Heart right ventricle (tissue), 16 donors: ENCODE measurements around the gene GBP3. TPM values are rescaled to one million over a fixed set of nuclear protein-coding genes. Genes with fewer than 3 reads are reported as not detected.
"Not testable (repeated sequence)": the region's sequence is repeated elsewhere in the genome, so short reads cannot be mapped to it uniquely, and the experiment has no call there.

ENCODE experiments used
- ATAC-seq, 8 donors: fragments of 200-7000 bp; cut with Tn5 transposase; one replicate each; pipeline ENCODE4 v1.9.1; 2020; ENCODE audit warnings: mild to moderate bottlenecking in 8 of 8, moderate library complexity in 8 of 8, moderate number of reproducible peaks in 1 of 8
- DNase-seq, 2 donors: peaks; one replicate each; pipeline ENCODE4 v3.0.0-alpha.2; 2020
- H3K27ac ChIP-seq, 10 donors: fragments of 200-600 bp; sonication (generic) in 2 of 10; one replicate each; pipeline versions ENCODE4 v1.5.0 to v1.8.0; 2020 to 2022; ENCODE audit warnings: mild to moderate bottlenecking in 3 of 10
- H3K27me3 ChIP-seq, 7 donors: fragments of 200-600 bp; one replicate each; pipeline ENCODE4 v1.8.0; 2021 to 2022; ENCODE audit warnings: mild to moderate bottlenecking in 2 of 7
- H3K36me3 ChIP-seq, 9 donors: fragments of 200-600 bp; sonication (generic) in 1 of 9; one replicate each; pipeline versions ENCODE4 v1.5.0 to v1.8.0; 2020 to 2022; ENCODE audit warnings: mild to moderate bottlenecking in 2 of 9
- H3K4me1 ChIP-seq, 9 donors: fragments of 200-600 bp; sonication (generic) in 1 of 9; one replicate each; pipeline versions ENCODE4 v1.5.0 to v1.8.0; 2020 to 2022; ENCODE audit warnings: mild to moderate bottlenecking in 4 of 9
- H3K4me3 ChIP-seq, 10 donors: fragments of 200-600 bp; sonication (generic) in 2 of 10; one replicate each; pipeline versions ENCODE4 v1.5.0 to v1.8.0; 2020 to 2022; ENCODE audit warnings: mild to moderate bottlenecking in 7 of 10, moderate library complexity in 2 of 10
- H3K9me3 ChIP-seq, 11 donors: fragments of 200-600 bp in 10 of 11; sonication (generic) in 2 of 11; one replicate each; pipeline versions ENCODE4 v1.5.0 to v1.8.0; 2013 to 2022; ENCODE audit warnings: mild to moderate bottlenecking in 2 of 11, control low read depth in 1 of 11, moderate library complexity in 1 of 11
- CTCF ChIP-seq, 9 donors: fragments of 200-600 bp; sonication (generic) in 2 of 9; IDR thresholded peaks; one replicate each; pipeline versions ENCODE4 v1.5.0 to v1.8.0; 2021 to 2022; ENCODE audit warnings: antibody characterized with exemption in 9 of 9, mild to moderate bottlenecking in 5 of 9, moderate library complexity in 1 of 9
- WGBS, 2 donors: extraction: QIAGEN DNeasy Blood & Tissue Kit; methylation state at CpG; one replicate each; pipeline ENCODE4 v1.1.7; 2013; ENCODE audit warnings: inconsistent platforms in 1 of 2; 5-methylcytosine and 5-hydroxymethylcytosine counted together
- intact Hi-C, 10 donors: fragments of 100-400 bp; cut with DNase I; formaldehyde crosslinking; loops; one replicate each; pipeline versions ENCODE4 v1.11.1 to v1.14.2; 2022
- polyA plus RNA-seq, 2 donors: library from polyadenylated mRNA; stranded (reverse); fragments of 200-250 nt; gene quantifications; one replicate each; pipeline ENCODE4 v1.2.3, GENCODE V29; 2013
- total RNA-seq, 10 donors: library from RNA; stranded (reverse); fragmentation: NEBNext Ultra II Directional in 3 of 10; extraction: Animal tissue kit (Norgen Biotek cat#: 25700) in 3 of 10; gene quantifications; one replicate each; pipeline versions ENCODE4 v1.2.1 to v1.2.4, GENCODE V29; 2021 to 2023
- donor health status: Arrhythmogenic right ventricular cardiomyopathy.
- donor health status: ischemic (EF 13 %, LVEDD 7.1; RV severe dilation, severe dysfunction).
- donor health status: healthy with polysubstance abuse.
- donor health status: DM: no; HTN: yes; CAD: no.
- donor health status: DM: no; HTN: no; CAD: no.
- donor health status: ischemic (EF 25% LVEDD 6.9; RV normal size, moderate dysfunction).
- donor health status: ischemic (EF 25% LVEDD 5.7; RV mildly dilated, moderate dysfunction).
- donor health status: healthy.
- donor health status: DM: yes; HTN: yes; CAD: no.
- donor health status: Ischemic cardiomyopathy.
- donor health status: ischemic (EF 35%, LVEDD 5.7; RV mildly dilated, moderate dysfunction).
- donor health status: nonischemic (EF 11% LVEDD 7.7; RV severe dilation, severe dysfunction).
- donor health status: DM: yes; HTN: yes; CAD: no.
- donor health status: PGD.
- donor health status: ischemic (EF 29% LVEDD 5.4; RV normal size, mild dysfunction).
- donor health status: nonischemic (EF 23%, LVEDD 6.1; RV moderate dilation, normal function).

The GBP3 gene
- total and polyA plus RNA-seq, 12 donors = 1.6 to 21.6 (median 6.0) TPM

- intact Hi-C loops = no loop called here
- H3K4me1 ChIP-seq = peaks cover 0 to 62% (median 44%) of the 10 kb centered on the region in 9 donors
- peak in 1 of 2 donors; percentile 40 for DNase-seq
- WGBS, 2 donors = 12 to 38% methylated on average over 1 of the region's 1 CpG
- H3K9me3 ChIP-seq = no peaks in the 10 kb centered on the region
- TF ChIP-seq CTCF (IDR thresholded peaks at IDR 0.05) = no peak
- H3K4me3 ChIP-seq = no peak overlapping the region
- no peaks in the 10 kb centered on the region for H3K27me3 ChIP-seq
- peak; percentile 74 to 90 (median 84) for ATAC-seq
- peaks cover 0 to 54% (median 9%) of the 10 kb centered on the region in 9 donors for H3K36me3 ChIP-seq
- peak overlapping the region in 8 of 10 donors; percentile 7 to 75 (median 52) for H3K27ac ChIP-seq
Measured at GRCh38 chr1:88985032-88985431, 37.6 kb downstream of the GBP3 start.

GRCh38 chr1:88984569-88984968 lies 38.1 kb downstream of the GBP3 start:
- Histone ChIP-seq H3K27ac (peak overlapping the region in 8 of 10 donors; percentile 36 to 75 (median 60)), H3K27me3 (no peaks in the 10 kb centered on the region), H3K4me3 (peak overlapping the region in 5 of 10 donors; percentile 31 to 46 (median 38)), H3K9me3 (no peaks in the 10 kb centered on the region), H3K36me3 (peaks cover 0 to 54% (median 9%) of the 10 kb centered on the region in 9 donors), H3K4me1 (peaks cover 0 to 62% (median 41%) of the 10 kb centered on the region in 9 donors)
- peak in 3 of 8 donors; percentile 9 to 21 (median 16) for ATAC-seq
- DNase-seq = no peak
- WGBS, 2 donors = 65 to 88% methylated on average over 1 of the region's 1 CpG
- intact Hi-C loops = no loop called here
- TF ChIP-seq CTCF (IDR thresholded peaks at IDR 0.05) = no peak

- peak; percentile 29 to 70 (median 66) for TF ChIP-seq CTCF (IDR thresholded peaks at IDR 0.05)
- peaks cover 0 to 62% (median 41%) of the 10 kb centered on the region in 9 donors for H3K4me1 ChIP-seq
- H3K27ac ChIP-seq = peak overlapping the region in 9 of 10 donors; percentile 33 to 75 (median 60)
- intact Hi-C loops = no loop called here
- peak overlapping the region in 6 of 10 donors; percentile 28 to 46 (median 37) for H3K4me3 ChIP-seq
- ATAC-seq (peak in 6 of 8 donors; percentile 30 to 78 (median 64)), DNase-seq (no peak)
- no peaks in the 10 kb centered on the region for H3K27me3 ChIP-seq
- 71 to 78% methylated on average over 17 of the region's 17 CpGs for WGBS, 2 donors
- no peaks in the 10 kb centered on the region for H3K9me3 ChIP-seq
- peaks cover 0 to 54% (median 9%) of the 10 kb centered on the region in 9 donors for H3K36me3 ChIP-seq
Measured at GRCh38 chr1:88983791-88984559, 38.7 kb downstream of the GBP3 start.

- H3K27ac ChIP-seq = no peak overlapping the region
- peaks cover 0 to 60% (median 41%) of the 10 kb centered on the region in 9 donors for H3K4me1 ChIP-seq
- intact Hi-C loops = no loop called here
Measured at GRCh38 chr1:88982055-88982454, 40.6 kb downstream of the GBP3 start.

GRCh38 chr1:88981506-88981905 lies 41.2 kb downstream of the GBP3 start:
- 91 to 93% methylated on average over 2 of the region's 2 CpGs for WGBS, 2 donors
- H3K27me3 ChIP-seq, DNase-seq, intact Hi-C loops, ATAC-seq, H3K4me3 ChIP-seq, H3K9me3 ChIP-seq: not testable (repeated sequence)
- Histone ChIP-seq H3K36me3 (peaks cover 0 to 44% (median 0%) of the 10 kb centered on the region in 9 donors), H3K27ac (peak overlapping the region in 2 of 10 donors; percentile 11 to 29), H3K4me1 (peaks cover 0 to 60% (median 41%) of the 10 kb centered on the region in 9 donors)

More at GRCh38 chr1:88982055-88982454, 40.6 kb downstream of the GBP3 start:
- Histone ChIP-seq H3K4me3 (no peak overlapping the region), H3K9me3 (no peaks in the 10 kb centered on the region), H3K27me3 (no peaks in the 10 kb centered on the region), H3K36me3 (peaks cover 0 to 50% (median 0%) of the 10 kb centered on the region in 9 donors)
- no peak for DNase-seq
- no peak for TF ChIP-seq CTCF (IDR thresholded peaks at IDR 0.05)
- ATAC-seq = no peak
